Smooth muscle cell (in vitro differentiated cells): ENCODE results near the gene ITPK1. TPM values are rescaled to one million over a fixed set of nuclear protein-coding genes. Genes with fewer than 3 reads are reported as not detected.

ENCODE experiments used
- DNase-seq: peaks from one replicate; lab custom pipeline; 2025; ENCODE audit not compliant: unreplicated experiment; lab: John Stamatoyannopoulos, UW
- H2AFZ ChIP-seq: fragments of 200-600 bp; sonication (generic); 2 replicates; pipeline ENCODE4 v1.6.0; 2016; ENCODE audit warnings: antibody characterized with exemption, low read depth, mild to moderate bottlenecking
- H3F3A ChIP-seq: fragments of 200-600 bp; sonication (generic); 2 replicates; pipeline ENCODE4 v1.6.0; 2017; ENCODE audit warnings: antibody characterized with exemption, low read depth
- H3K27ac ChIP-seq: fragments of 200-600 bp; sonication (generic); 2 replicates; pipeline ENCODE4 v1.5.1; 2016; ENCODE audit warnings: low read depth, mild to moderate bottlenecking
- H3K27me3 ChIP-seq: fragments of 200-600 bp; sonication (generic); 2 replicates; pipeline ENCODE4 v1.6.1; 2016; ENCODE audit warnings: low read depth, mild to moderate bottlenecking
- H3K36me3 ChIP-seq: fragments of 200-600 bp; sonication (generic); 2 replicates; pipeline ENCODE4 v1.5.1; 2016; ENCODE audit warnings: low read depth
- H3K4me1 ChIP-seq: fragments of 200-600 bp; sonication (generic); 2 replicates; pipeline ENCODE4 v1.5.1; 2016; ENCODE audit warnings: low read depth
- H3K4me2 ChIP-seq: fragments of 200-600 bp; sonication (generic); 2 replicates; pipeline ENCODE4 v1.6.0; 2016; ENCODE audit warnings: mild to moderate bottlenecking
- H3K4me3 ChIP-seq: fragments of 200-600 bp; sonication (generic); 2 replicates; pipeline ENCODE4 v1.5.1; 2016; ENCODE audit warnings: mild to moderate bottlenecking
- H3K79me2 ChIP-seq: fragments of 200-600 bp; sonication (generic); 2 replicates; pipeline ENCODE4 v1.6.0; 2016; ENCODE audit warnings: low read depth, mild to moderate bottlenecking
- H3K9ac ChIP-seq: fragments of 200-600 bp; sonication (generic); 2 replicates; pipeline ENCODE4 v1.6.0; 2016; ENCODE audit warnings: low read depth
- H3K9me3 ChIP-seq: fragments of 200-600 bp; sonication (generic); replicated peaks from 2 replicates; pipeline ENCODE4 v1.5.1; 2016; ENCODE audit warnings: low read depth
- H4K20me1 ChIP-seq: fragments of 200-600 bp; sonication (generic); 2 replicates; pipeline ENCODE4 v1.6.0; 2016; ENCODE audit warnings: low read depth
- WGBS: methylation state at CpG from one replicate; pipeline ENCODE4 v1.1.7; 2016; ENCODE audit warnings: low lambda C conversion rate; 5-methylcytosine and 5-hydroxymethylcytosine counted together
- polyA plus RNA-seq: library from polyadenylated mRNA; unstranded; fragments of >200 nt; fragmentation: Nextera tagmentation; extraction: Ambion mirVana; gene quantifications from 2 replicates; pipeline ENCODE4 v1.2.1, GENCODE V29; 2016
- total RNA-seq: library from RNA; depleted of rRNA; stranded (reverse); fragments of >200 nt; gene quantifications from 2 replicates; pipeline ENCODE4 v1.2.3, GENCODE V29; 2014
- TF ChIP-seq, protein P1 (sequence below): fragments of 200-600 bp; sonication (generic); IDR thresholded peaks from 2 replicates; pipeline ENCODE4 v1.5.1; 2017; ENCODE audit warnings: borderline replicate concordance, mild to moderate bottlenecking, antibody characterized with exemption; ENCODE audit not compliant: insufficient read depth, poor library complexity, severe bottlenecking

The ITPK1 gene
- total and polyA plus RNA-seq, 2 experiments from 2014 or later = 9.2 to 14.2 TPM

DNA sequence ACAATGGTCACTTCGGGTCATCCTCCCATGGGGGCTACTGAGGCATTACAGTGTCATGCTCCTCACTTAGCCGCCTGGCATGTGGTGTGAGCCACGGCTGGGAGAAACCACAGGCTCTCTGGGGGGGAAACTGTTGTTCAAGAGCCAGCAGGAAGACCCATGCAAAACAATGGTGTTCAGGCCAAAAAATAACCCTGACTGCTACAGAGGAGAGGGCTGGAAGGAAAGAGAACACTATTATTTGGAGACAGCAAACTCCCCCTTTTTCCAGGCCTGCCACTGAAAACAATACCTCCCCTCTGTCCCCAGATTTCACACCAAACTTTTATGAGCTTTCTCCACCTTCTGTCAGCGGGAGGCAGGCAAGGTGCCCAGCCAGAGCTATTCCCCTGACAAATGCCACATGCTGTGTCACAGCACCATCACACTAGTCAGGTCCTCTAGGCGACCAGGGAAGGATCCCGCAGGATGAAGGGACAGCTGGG lies 109.1 kb downstream of the ITPK1 start:
- H4K20me1 ChIP-seq = peaks cover 20% of the 10 kb centered on the region
- WGBS = 87% methylated on average over 6 of the region's 6 CpGs
- H3K79me2 ChIP-seq = no peaks in the 10 kb centered on the region
- H3K9ac ChIP-seq = no peak overlapping the region
- DNase-seq = no peak
- H2AFZ ChIP-seq = no peak overlapping the region
- H3K4me3 ChIP-seq = no peak overlapping the region
- H3K27ac ChIP-seq = no peak overlapping the region
- TF ChIP-seq, protein P1, sequence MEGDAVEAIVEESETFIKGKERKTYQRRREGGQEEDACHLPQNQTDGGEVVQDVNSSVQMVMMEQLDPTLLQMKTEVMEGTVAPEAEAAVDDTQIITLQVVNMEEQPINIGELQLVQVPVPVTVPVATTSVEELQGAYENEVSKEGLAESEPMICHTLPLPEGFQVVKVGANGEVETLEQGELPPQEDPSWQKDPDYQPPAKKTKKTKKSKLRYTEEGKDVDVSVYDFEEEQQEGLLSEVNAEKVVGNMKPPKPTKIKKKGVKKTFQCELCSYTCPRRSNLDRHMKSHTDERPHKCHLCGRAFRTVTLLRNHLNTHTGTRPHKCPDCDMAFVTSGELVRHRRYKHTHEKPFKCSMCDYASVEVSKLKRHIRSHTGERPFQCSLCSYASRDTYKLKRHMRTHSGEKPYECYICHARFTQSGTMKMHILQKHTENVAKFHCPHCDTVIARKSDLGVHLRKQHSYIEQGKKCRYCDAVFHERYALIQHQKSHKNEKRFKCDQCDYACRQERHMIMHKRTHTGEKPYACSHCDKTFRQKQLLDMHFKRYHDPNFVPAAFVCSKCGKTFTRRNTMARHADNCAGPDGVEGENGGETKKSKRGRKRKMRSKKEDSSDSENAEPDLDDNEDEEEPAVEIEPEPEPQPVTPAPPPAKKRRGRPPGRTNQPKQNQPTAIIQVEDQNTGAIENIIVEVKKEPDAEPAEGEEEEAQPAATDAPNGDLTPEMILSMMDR = no peak
- H3K9me3 ChIP-seq = no peaks in the 10 kb centered on the region
- H3K4me2 ChIP-seq = no peak overlapping the region
- H3K36me3 ChIP-seq = no peaks in the 10 kb centered on the region
- peaks cover 5% of the 10 kb centered on the region for H3K4me1 ChIP-seq
- H3K27me3 ChIP-seq = no peaks in the 10 kb centered on the region
- H3F3A ChIP-seq = no peaks in the 10 kb centered on the region

DNA sequence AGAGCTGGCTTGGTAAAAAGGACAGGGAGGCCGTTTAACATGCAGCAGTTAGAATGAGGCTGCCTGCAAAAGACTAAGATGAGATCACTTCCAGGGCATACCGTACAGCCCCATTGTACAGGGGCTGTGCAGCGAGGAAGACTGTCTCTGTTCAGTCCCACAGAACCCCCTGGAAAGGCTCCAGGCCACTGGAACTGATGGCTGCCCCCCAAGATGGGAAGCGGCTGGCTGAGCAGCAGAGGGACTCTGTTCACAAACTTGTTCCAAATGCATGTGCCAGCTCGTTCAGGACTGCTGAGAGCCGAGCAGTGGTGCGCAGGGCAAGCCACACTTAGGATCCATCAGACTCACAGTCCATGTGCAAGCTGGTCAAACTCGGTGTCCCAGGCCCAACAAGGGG lies 109.9 kb downstream of the ITPK1 start:
- no peaks in the 10 kb centered on the region for H3K27me3 ChIP-seq
- H3F3A ChIP-seq = no peaks in the 10 kb centered on the region
- H3K4me2 ChIP-seq = no peak overlapping the region
- no peaks in the 10 kb centered on the region for H3K79me2 ChIP-seq
- DNase-seq = no peak
- WGBS = 89% methylated on average over 8 of the region's 8 CpGs
- H2AFZ ChIP-seq = no peak overlapping the region
- TF ChIP-seq, protein P1 = no peak
- H4K20me1 ChIP-seq = peaks cover 20% of the 10 kb centered on the region
- H3K4me3 ChIP-seq = no peak overlapping the region
- H3K36me3 ChIP-seq = no peaks in the 10 kb centered on the region
- H3K27ac ChIP-seq = no peak overlapping the region
- H3K4me1 ChIP-seq = peaks cover 5% of the 10 kb centered on the region
- H3K9me3 ChIP-seq = no peaks in the 10 kb centered on the region
- H3K9ac ChIP-seq = no peak overlapping the region

DNA sequence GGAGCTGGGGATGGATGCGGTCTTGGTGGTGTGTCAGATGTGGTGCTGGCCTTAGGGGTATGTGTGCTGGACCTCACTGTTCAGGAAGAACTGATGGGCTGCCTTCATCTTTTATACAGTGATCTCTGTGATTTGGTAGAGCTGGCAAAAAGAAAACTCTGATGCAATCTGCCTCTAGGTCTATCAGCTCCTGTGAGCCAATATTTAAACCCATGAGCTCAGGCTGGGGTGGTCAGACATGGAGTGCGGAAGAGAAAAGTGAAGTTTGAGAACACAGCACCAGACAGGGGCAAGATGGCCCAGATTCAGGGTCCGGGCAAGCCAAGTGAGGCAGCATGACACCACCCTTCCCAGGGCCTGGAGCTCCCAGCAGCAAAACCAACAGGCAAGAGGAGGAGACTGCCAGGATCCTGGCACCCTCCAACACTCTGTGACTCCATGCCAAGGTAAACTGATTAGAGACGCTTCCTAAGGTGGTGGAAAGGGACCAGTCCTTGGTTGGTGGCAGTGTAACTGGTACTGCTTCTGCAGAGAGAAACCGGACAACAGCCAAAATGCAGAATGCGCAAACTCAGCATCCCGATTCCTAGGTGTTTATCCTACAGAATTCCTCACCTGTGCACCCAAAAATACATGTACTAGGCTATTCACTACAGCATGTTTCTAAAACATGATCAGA lies 110.5 kb downstream of the ITPK1 start:
- DNase-seq = no peak
- Histone ChIP-seq H3K9ac (no peak overlapping the region), H4K20me1 (peaks cover 20% of the 10 kb centered on the region), H3K27ac (no peak overlapping the region), H3K4me3 (no peak overlapping the region), H3K79me2 (no peaks in the 10 kb centered on the region), H3F3A (no peaks in the 10 kb centered on the region), H3K9me3 (no peaks in the 10 kb centered on the region), H3K36me3 (no peaks in the 10 kb centered on the region), H2AFZ (no peak overlapping the region), H3K4me2 (no peak overlapping the region), H3K27me3 (no peaks in the 10 kb centered on the region), H3K4me1 (peaks cover 5% of the 10 kb centered on the region)
- TF ChIP-seq, protein P1 = no peak
- WGBS = 97% methylated on average over 7 of the region's 7 CpGs

DNA sequence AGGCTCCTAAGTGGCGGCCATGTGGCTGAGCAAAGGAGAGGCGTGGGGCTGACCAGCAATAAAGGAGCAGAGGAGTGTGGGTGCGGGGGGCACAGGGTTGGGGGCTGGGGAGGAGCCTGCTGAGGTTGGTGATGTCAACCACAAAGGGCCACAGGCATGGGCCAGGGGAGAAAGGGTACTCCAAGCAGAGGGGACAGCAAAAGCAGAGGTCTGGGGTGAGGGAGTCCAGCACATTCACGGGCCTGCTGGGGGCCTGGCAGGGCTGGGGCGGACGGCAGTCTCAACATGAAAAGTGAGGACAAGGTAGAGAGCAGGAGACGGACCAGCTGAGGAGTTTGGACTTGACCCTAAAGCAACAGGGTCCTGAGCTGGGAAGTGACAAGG lies 111.0 kb downstream of the ITPK1 start:
- Histone ChIP-seq H3K4me1 (peaks cover 5% of the 10 kb centered on the region), H3K27ac (no peak overlapping the region), H3K9ac (no peak overlapping the region), H4K20me1 (peaks cover 20% of the 10 kb centered on the region), H3K4me2 (no peak overlapping the region), H3K79me2 (no peaks in the 10 kb centered on the region), H3K36me3 (no peaks in the 10 kb centered on the region), H3K9me3 (no peaks in the 10 kb centered on the region), H2AFZ (no peak overlapping the region), H3F3A (no peaks in the 10 kb centered on the region), H3K4me3 (no peak overlapping the region), H3K27me3 (no peaks in the 10 kb centered on the region)
- WGBS = 93% methylated on average over 4 of the region's 7 CpGs
- TF ChIP-seq, protein P1 = no peak
- DNase-seq = no peak
